Measurements from ENCODE around the gene CDH4. TPM values are rescaled to one million over a fixed set of nuclear protein-coding genes. Genes with fewer than 3 reads are reported as not detected.

The CDH4 gene
- total RNA-seq, 2 donors from 2014 or later = 0.06 TPM; not detected in 1

- ATAC-seq = no peak
- intact Hi-C loops (cut with DNase I, micrococcal nuclease) = no loop called here
Observed at GRCh38 chr20:61315319-61315718, 63.3 kb downstream of the CDH4 start.

GRCh38 chr20:61316346-61316745 is 64.3 kb downstream of the CDH4 start:
- DNase-seq (no peak), ATAC-seq (no peak)
- intact Hi-C loops (cut with DNase I, micrococcal nuclease) = no loop called here

More at GRCh38 chr20:61315319-61315718, 63.3 kb downstream of the CDH4 start:
- DNase-seq = no peak

GRCh38 chr20:61317966-61318530 is 66.0 kb downstream of the CDH4 start:
- ATAC-seq = no peak

GRCh38 chr20:61320691-61321425 is 68.8 kb downstream of the CDH4 start:
- intact Hi-C loops (cut with DNase I, micrococcal nuclease) = no loop called here
- ATAC-seq = no peak
- DNase-seq = no peak

More at GRCh38 chr20:61317966-61318530, 66.0 kb downstream of the CDH4 start:
- intact Hi-C loops (cut with DNase I, micrococcal nuclease) = no loop called here
- no peak for DNase-seq

GRCh38 chr20:61321481-61321880 is 69.4 kb downstream of the CDH4 start:
- intact Hi-C loops (cut with DNase I, micrococcal nuclease) = no loop called here
- DNase-seq = no peak
- no peak for ATAC-seq

GRCh38 chr20:61322151-61322865 is 70.2 kb downstream of the CDH4 start:
- DNase-seq = no peak
- ATAC-seq = no peak
- intact Hi-C loops (cut with DNase I, micrococcal nuclease) = no loop called here

- intact Hi-C loops (cut with DNase I, micrococcal nuclease) = no loop called here
- DNase-seq (no peak), ATAC-seq (no peak)
Observed at GRCh38 chr20:61324906-61325305, 72.8 kb downstream of the CDH4 start.

- ATAC-seq (no peak), DNase-seq (no peak)
- intact Hi-C loops (cut with DNase I, micrococcal nuclease) = no loop called here
Observed at GRCh38 chr20:61325718-61326117, 73.7 kb downstream of the CDH4 start.

- no peak for ATAC-seq
- no peak for DNase-seq
- intact Hi-C loops (cut with DNase I, micrococcal nuclease) = no loop called here
Observed at GRCh38 chr20:61328911-61329558, 77.0 kb downstream of the CDH4 start.

GRCh38 chr20:61330441-61330840 is 78.4 kb downstream of the CDH4 start:
- no peak for DNase-seq
- no peak for ATAC-seq
- intact Hi-C loops (cut with DNase I, micrococcal nuclease) = no loop called here

GRCh38 chr20:61331543-61331942 is 79.5 kb downstream of the CDH4 start:
- ATAC-seq = no peak
- no peak for DNase-seq
- intact Hi-C loops (cut with DNase I, micrococcal nuclease) = no loop called here

- ATAC-seq (no peak), DNase-seq (no peak)
- intact Hi-C loops (cut with DNase I, micrococcal nuclease) = no loop called here
Observed at GRCh38 chr20:61332016-61332975, 80.2 kb downstream of the CDH4 start.

- no peak for ATAC-seq
- intact Hi-C loops (cut with DNase I, micrococcal nuclease) = no loop called here
- no peak for DNase-seq
Observed at GRCh38 chr20:61333484-61334108, 81.5 kb downstream of the CDH4 start.

GRCh38 chr20:61340157-61340556 is 88.1 kb downstream of the CDH4 start:
- no peak for ATAC-seq
- no peak for DNase-seq
- intact Hi-C loops (cut with DNase I, micrococcal nuclease) = no loop called here

GRCh38 chr20:61341605-61342004 is 89.5 kb downstream of the CDH4 start:
- no peak for ATAC-seq
- intact Hi-C loops (cut with DNase I, micrococcal nuclease) = no loop called here
- no peak for DNase-seq

GRCh38 chr20:61343934-61344333 is 91.9 kb downstream of the CDH4 start:
- ATAC-seq (no peak), DNase-seq (no peak)
- intact Hi-C loops (cut with DNase I, micrococcal nuclease) = no loop called here

GRCh38 chr20:61345656-61346055 is 93.6 kb downstream of the CDH4 start:
- intact Hi-C loops (cut with DNase I, micrococcal nuclease) = no loop called here
- DNase-seq = no peak

GRCh38 chr20:61346996-61347395 is 94.9 kb downstream of the CDH4 start:
- intact Hi-C loops (cut with DNase I, micrococcal nuclease) = no loop called here
- no peak for ATAC-seq
- no peak for DNase-seq

More at GRCh38 chr20:61345656-61346055, 93.6 kb downstream of the CDH4 start:
- ATAC-seq = no peak
